Large intestine (tissue), 3 donors: ENCODE results near the gene PEX11G. TPM values are rescaled to one million over a fixed set of nuclear protein-coding genes. Genes with fewer than 3 reads are reported as not detected.

ENCODE experiments used
- DNase-seq, 2 donors: peaks; one replicate each; pipeline versions ENCODE4 v3.0.0 to v3.0.0-alpha.2; 2013
- H3K27ac ChIP-seq: one replicate; pipeline ENCODE4 v1.5.1; 2013; ENCODE audit warnings: low read length
- H3K27me3 ChIP-seq: 2 replicates; pipeline ENCODE4 v1.6.1; 2013; ENCODE audit warnings: low read length; ENCODE audit not compliant: control insufficient read depth, insufficient read depth
- H3K36me3 ChIP-seq: 2 replicates; pipeline ENCODE4 v1.6.1; 2013; ENCODE audit warnings: low read length; ENCODE audit not compliant: control insufficient read depth, insufficient read depth
- H3K4me1 ChIP-seq: one replicate; pipeline ENCODE4 v1.6.1; 2013; ENCODE audit warnings: low read length; ENCODE audit not compliant: control insufficient read depth, insufficient read depth
- H3K4me3 ChIP-seq: one replicate; pipeline ENCODE4 v1.5.1; 2013; ENCODE audit warnings: low read length
- H3K9me3 ChIP-seq: one replicate; pipeline ENCODE4 v1.6.1; 2013; ENCODE audit warnings: mild to moderate bottlenecking, low read depth, low read length, moderate library complexity; ENCODE audit not compliant: control insufficient read depth
- WGBS: methylation state at CpG from one replicate; pipeline ENCODE4 v1.1.5; 2013; ENCODE audit warnings: low lambda C conversion rate; ENCODE audit not compliant: insufficient coverage; 5-methylcytosine and 5-hydroxymethylcytosine counted together
- polyA plus RNA-seq: library from polyadenylated mRNA; unstranded; fragments of 120-200 nt; gene quantifications from one replicate; pipeline ENCODE4 v1.2.1, GENCODE V29; 2013

PEX11G gene
- polyA plus RNA-seq, 1 donor, result 7.9 TPM

GRCh38 chr19:7507884-7508283 is 19.0 kb upstream of the PEX11G start:
- WGBS, result 60% methylated on average over 2 of the region's 11 CpGs
- H3K9me3 ChIP-seq, result peaks cover 8% of the 10 kb centered on the region
- H3K36me3 ChIP-seq, result no peaks in the 10 kb centered on the region
- peaks cover 12% of the 10 kb centered on the region for H3K4me1 ChIP-seq
- no peak overlapping the region for H3K27ac ChIP-seq
- DNase-seq, result peak in 1 of 2 donors; percentile 40
- no peak overlapping the region for H3K4me3 ChIP-seq
- H3K27me3 ChIP-seq, result peaks cover 2% of the 10 kb centered on the region

- H3K4me1 ChIP-seq, result peaks cover 12% of the 10 kb centered on the region
- H3K27me3 ChIP-seq, result peaks cover 2% of the 10 kb centered on the region
- no peak overlapping the region for H3K27ac ChIP-seq
- H3K4me3 ChIP-seq, result no peak overlapping the region
- H3K9me3 ChIP-seq, result peaks cover 8% of the 10 kb centered on the region
- no peaks in the 10 kb centered on the region for H3K36me3 ChIP-seq
- peak; percentile 82 to 86 for DNase-seq
- 0% methylated on average over 1 of the region's 20 CpGs for WGBS
Measured at GRCh38 chr19:7506385-7507328, 17.8 kb upstream of the PEX11G start.

DNA sequence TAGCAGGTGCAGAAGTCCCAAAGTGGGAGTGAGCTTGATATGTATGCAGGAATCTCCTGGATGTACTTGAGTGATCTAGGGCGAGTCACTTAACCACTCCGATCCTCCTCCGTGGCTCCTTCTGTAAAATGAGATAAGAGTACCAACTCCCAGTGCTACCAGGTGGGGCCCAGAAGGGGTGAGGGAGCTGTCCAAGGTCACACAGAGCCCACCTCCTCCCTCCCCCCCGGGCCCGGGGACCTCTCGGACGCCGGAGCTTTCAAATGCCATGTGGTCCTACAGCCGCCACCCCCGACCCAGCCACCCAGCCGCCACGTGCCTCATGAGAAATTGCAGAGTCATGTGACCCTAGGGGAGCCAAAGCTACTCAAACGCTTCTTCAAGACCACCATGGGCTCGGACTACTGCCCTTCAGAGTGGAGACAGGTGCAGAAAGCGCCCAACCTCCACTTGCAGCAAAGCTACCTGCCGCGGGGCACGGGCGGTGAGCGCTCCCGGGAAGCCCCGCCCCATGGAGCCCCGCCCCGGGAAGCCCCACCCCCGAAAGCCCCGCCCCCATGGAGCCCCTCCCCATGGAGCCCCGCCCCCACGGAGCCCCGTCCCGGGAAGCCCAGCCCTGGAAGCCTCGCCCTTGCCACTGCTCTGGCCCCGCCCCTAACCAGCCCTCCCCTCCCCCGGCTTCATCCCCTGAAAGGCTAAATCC is 17.0 kb upstream of the PEX11G start:
- H3K27me3 ChIP-seq, result peaks cover 5% of the 10 kb centered on the region
- no peak overlapping the region for H3K27ac ChIP-seq
- peaks cover 8% of the 10 kb centered on the region for H3K9me3 ChIP-seq
- no peaks in the 10 kb centered on the region for H3K36me3 ChIP-seq
- peak overlapping the region; percentile 21 for H3K4me3 ChIP-seq
- WGBS, result no CpG with 5 or more reads among the region's 33 CpGs
- peaks cover 12% of the 10 kb centered on the region for H3K4me1 ChIP-seq
- peak in 1 of 2 donors; percentile 63 for DNase-seq

DNA sequence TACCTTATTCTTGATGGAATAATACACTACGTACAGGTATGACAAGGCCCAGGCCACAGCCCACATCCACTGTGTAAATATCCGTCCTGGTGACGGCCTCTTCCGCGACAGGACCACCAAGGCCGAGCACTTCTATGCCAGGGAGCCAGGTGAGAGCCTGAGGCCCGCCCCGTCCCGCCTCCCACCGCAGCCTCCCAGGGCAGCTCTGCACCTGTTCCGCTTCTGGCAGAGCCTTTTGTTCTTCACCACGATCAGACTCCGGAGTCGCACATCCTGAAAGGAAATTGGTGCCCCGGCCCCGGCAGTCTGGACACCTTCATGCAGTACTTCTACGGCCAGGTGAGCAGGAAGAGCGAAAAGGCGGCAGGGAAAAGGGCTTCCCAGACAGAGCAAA is 16.4 kb upstream of the PEX11G start:
- H3K27ac ChIP-seq, result no peak overlapping the region

DNA sequence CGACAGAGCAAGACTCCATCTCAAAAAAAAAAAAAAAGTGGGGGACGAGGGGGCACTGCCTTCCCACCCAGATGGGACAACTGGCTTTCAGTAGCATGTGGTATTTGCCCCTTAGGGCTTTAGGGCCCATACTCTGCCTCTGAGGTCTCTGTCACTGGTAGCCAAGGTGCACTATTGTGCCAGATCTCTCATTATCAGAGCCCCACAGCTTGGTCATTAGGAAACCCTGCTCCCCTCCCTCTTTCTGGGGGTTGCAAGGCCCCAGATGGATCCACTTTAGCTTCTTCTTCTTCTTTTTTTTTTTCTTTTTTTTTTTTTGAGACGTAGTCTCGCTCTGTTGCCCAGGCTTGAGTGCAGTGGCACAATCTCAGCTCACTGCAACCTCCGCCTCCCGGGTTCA is 15.8 kb upstream of the PEX11G start:
- Histone ChIP-seq H3K4me3 (no peak overlapping the region), H3K36me3 (no peaks in the 10 kb centered on the region), H3K27ac (no peak overlapping the region), H3K27me3 (peaks cover 9% of the 10 kb centered on the region), H3K9me3 (peaks cover 12% of the 10 kb centered on the region), H3K4me1 (peaks cover 15% of the 10 kb centered on the region)
- DNase-seq, result no peak
- no CpG with 5 or more reads among the region's 6 CpGs for WGBS

More for the DNA sequence above, 16.4 kb upstream of the PEX11G start:
- H3K4me1 ChIP-seq, result peaks cover 15% of the 10 kb centered on the region
- peaks cover 12% of the 10 kb centered on the region for H3K9me3 ChIP-seq
- no CpG with 5 or more reads among the region's 19 CpGs for WGBS
- H3K27me3 ChIP-seq, result peaks cover 9% of the 10 kb centered on the region
- H3K4me3 ChIP-seq, result peak overlapping the region; percentile 21
- H3K36me3 ChIP-seq, result no peaks in the 10 kb centered on the region
- DNase-seq, result no peak

GRCh38 chr19:7502552-7502951 is 13.7 kb upstream of the PEX11G start:
- peaks cover 9% of the 10 kb centered on the region for H3K27me3 ChIP-seq
- no peak overlapping the region for H3K4me3 ChIP-seq
- no peak for DNase-seq
- peaks cover 15% of the 10 kb centered on the region for H3K4me1 ChIP-seq
- no peak overlapping the region for H3K27ac ChIP-seq
- WGBS, result no CpG with 5 or more reads among the region's 2 CpGs
- H3K9me3 ChIP-seq, result peaks cover 12% of the 10 kb centered on the region
- no peaks in the 10 kb centered on the region for H3K36me3 ChIP-seq

GRCh38 chr19:7500811-7501450 is 12.1 kb upstream of the PEX11G start:
- peak; percentile 76 to 91 for DNase-seq
- Histone ChIP-seq H3K4me3 (peak overlapping the region; percentile 6), H3K27ac (no peak overlapping the region), H3K4me1 (peaks cover 15% of the 10 kb centered on the region), H3K36me3 (no peaks in the 10 kb centered on the region), H3K27me3 (peaks cover 9% of the 10 kb centered on the region), H3K9me3 (peaks cover 7% of the 10 kb centered on the region)
- WGBS, result no CpG with 5 or more reads among the region's 93 CpGs

GRCh38 chr19:7497292-7497691 is 8.5 kb upstream of the PEX11G start:
- Histone ChIP-seq H3K9me3 (peaks cover 4% of the 10 kb centered on the region), H3K4me3 (no peak overlapping the region), H3K4me1 (peaks cover 3% of the 10 kb centered on the region), H3K36me3 (no peaks in the 10 kb centered on the region), H3K27ac (no peak overlapping the region), H3K27me3 (peaks cover 7% of the 10 kb centered on the region)
- DNase-seq, result no peak
- WGBS, result no CpG with 5 or more reads among the region's 7 CpGs

- H3K27ac ChIP-seq, result peak overlapping the region; percentile 12
- H3K9me3 ChIP-seq, result no peaks in the 10 kb centered on the region
- peak in 1 of 2 donors; percentile 59 for DNase-seq
- H3K27me3 ChIP-seq, result no peaks in the 10 kb centered on the region
- no peaks in the 10 kb centered on the region for H3K36me3 ChIP-seq
- no peak overlapping the region for H3K4me3 ChIP-seq
- 100% methylated on average over 1 of the region's 13 CpGs for whole genome bisulfite sequencing
- H3K4me1 ChIP-seq, result peaks cover 2% of the 10 kb centered on the region
Measured at GRCh38 chr19:7494416-7495098, 5.7 kb upstream of the PEX11G start.

DNA sequence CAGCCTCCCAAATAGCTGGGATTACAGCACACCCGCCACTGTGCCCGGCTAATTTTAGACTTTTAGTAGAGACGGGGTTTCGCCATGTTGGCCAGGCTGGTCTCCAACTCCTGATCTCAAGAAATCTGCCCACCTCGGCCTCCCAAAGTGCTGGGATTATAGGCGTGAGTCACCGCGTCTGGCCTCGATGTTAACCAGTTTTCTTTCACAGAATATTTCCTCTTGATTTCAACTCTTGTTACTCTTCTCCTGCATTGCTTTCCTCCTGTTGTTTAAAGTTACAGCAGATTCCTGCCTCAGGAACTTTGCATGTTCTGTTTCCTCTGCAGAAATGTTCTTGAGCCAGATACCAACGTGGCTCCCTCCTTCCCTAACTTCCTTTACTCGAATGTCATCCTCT is 3.7 kb upstream of the PEX11G start:
- no peak for DNase-seq
- WGBS, result 96% methylated on average over 3 of the region's 11 CpGs

More for the DNA sequence above, 3.7 kb upstream of the PEX11G start:
- H3K36me3 ChIP-seq, result no peaks in the 10 kb centered on the region
- H3K27me3 ChIP-seq, result no peaks in the 10 kb centered on the region
- H3K9me3 ChIP-seq, result no peaks in the 10 kb centered on the region
- no peak overlapping the region for H3K4me3 ChIP-seq
- H3K4me1 ChIP-seq, result peaks cover 8% of the 10 kb centered on the region
- no peak overlapping the region for H3K27ac ChIP-seq
